HG02623 (cell line): ENCODE data around the gene PLXNB3.

ENCODE experiments used
- ATAC-seq: cut with Tn5 transposase; IDR thresholded peaks from one replicate; pipeline ENCODE4 v1.9.1; 2021; ENCODE audit warnings: moderate library complexity; ENCODE audit not compliant: unreplicated experiment

Gene PLXNB3

DNA sequence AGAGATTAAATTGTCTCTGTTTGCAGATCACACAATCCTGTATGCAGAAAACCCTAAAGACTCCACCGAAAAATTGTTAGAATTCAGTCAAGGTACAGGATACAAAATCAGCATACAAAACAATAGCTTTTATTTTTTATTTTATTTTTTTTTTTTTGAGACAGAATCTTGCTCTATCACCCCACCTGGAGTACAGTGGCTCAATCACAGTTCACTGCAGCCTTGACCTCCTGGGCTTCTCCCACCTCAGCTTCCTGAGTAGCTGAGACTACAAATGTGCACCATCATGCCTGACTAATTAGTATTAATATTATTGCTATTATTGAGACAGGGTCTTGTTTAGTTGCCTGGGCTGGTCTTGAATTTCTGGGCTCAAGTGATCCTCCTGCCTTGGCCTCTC, 8.9 kb upstream of the PLXNB3 start:
- ATAC-seq = no peak

DNA sequence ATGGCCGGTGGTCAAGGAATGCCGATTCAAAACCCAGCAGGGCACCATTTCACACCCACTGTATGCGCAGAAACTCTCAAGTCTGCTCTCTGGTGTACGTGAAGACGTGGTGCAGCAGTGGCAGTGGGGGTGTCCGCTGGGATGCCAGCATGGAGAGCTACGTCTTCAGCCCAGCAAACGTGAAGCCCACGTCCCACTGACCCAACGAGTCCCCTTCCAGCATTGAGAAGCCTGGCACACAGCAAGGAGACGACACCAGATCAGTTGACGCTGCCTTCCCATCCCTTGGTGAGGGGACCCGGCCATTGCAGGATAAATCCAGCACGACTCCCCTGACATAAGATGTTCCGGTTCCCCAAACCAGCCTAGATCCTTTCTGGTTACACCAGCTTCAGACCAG, 2.2 kb upstream of the PLXNB3 start:
- ATAC-seq = no peak

DNA sequence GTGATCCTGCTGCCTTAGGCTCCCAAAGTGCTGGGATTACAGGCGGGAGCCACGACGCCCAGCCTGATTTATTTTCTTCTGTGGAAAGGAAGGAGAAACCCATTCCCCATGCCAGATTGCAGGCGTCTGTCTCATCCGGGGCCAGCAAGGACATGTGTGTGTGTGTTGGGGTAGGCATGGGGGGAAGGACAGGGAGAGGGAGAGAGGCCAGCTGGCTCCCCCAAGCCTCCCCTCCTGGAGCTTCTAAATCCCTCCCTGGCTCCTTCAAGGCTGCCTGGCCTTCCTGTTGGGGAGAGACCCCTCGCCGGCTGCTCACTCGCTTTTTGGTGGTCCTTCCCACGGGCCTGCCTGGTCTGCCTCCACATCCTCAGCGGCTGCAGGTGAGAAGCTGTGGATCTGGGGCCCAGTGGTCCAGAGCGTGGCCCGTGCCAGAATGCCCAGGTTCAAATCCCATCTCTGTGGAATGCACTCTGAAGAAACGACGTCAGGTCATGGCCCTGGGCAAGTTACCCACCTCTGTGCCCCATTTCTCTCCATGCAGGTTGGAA, 1.3 kb upstream of the PLXNB3 start:
- ATAC-seq = no peak

DNA sequence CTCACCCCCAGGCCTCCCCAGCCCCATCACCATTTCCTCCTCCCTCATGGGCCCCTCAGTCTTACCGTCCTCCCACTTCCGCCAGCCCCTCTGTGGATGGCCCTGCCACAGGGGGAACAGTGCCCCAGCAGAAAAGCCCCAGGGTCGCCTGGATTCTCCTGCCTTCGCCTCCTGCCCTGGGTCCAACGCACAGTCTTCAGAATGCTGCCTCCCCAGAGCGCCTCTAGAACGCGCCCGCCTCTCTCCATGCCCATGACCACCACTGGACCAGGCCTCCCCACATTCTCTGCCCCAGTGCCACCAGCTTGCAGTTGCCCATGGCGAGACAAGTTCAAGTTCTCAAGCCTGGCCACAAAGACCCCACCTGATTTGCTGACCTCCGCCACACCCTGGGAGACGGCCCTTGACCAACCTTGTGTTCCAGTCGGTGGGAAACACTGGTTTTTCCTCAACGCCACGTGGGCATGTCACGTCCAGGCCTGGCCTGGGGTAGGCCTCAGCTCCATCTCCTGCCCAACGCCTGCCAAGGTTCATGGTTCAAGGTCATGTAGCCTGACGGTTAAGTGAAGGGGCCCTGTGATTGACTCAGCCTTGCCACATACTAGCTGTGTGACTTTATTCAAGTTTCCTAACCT, 634 bp upstream of the PLXNB3 start:
- no peak for ATAC-seq

DNA sequence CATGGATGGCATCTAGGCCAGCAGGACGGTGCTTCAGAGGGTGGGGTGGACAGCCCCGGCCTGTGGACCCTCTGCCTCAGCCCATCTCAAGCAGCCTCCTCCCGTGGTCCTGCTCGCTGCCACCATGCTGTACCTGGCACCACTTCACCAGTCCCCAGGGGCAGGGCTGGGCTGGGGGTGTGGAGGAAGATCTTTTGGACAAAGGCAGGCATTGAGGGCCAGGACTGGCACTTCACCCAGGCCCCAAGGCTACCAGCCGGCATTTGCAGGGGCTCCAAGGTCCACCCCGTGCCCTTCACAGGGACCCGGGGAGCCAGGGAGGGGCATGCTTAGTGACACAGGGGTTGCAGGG, 713 bp downstream of the PLXNB3 start:
- ATAC-seq = no peak

DNA sequence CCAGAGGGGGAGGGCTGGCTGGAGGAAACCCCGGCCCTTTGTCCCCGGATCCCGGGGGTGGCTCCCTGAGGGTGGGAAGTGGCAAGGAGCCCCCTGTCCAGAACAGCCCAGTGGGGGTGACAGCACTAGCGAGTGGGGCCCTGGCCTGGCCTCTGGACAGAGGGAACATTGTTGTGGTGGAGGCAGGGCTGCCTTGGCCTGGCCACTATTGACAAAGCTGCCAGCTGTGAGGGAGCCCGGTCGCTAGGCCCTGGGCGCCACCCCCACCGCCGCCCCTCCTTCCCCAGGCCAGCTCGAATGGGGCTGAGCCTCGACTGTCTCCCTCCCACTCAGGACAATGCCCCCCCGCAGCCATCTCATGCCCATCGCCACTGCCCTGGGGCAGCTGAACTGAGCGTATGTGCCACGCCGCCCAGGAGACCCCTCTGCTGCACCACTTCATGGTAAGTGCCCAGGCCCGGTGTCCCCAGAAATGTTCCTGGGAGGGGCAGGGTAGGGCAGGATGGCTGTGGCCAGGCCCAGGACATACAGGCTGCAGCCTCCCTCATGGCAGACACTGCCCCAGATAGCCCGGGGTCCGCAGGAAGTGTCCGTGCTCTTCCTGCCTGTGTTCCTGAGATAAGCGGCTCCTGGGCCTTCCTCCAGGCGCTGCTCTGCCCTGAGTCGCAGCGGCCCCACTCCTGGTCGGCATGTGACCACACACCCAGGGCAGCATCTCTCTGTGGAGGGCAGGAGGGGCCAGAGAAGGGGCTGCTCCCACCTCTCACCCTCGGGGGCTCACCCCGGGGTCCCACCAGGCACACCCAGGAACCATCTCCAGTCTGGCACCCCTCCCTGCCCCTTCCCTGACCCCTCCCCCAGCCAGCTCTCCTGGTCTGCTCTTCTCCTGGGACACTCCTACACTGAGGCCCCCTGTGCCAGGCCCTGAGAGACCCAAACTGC, 1.4 kb downstream of the PLXNB3 start:
- ATAC-seq = no peak

DNA sequence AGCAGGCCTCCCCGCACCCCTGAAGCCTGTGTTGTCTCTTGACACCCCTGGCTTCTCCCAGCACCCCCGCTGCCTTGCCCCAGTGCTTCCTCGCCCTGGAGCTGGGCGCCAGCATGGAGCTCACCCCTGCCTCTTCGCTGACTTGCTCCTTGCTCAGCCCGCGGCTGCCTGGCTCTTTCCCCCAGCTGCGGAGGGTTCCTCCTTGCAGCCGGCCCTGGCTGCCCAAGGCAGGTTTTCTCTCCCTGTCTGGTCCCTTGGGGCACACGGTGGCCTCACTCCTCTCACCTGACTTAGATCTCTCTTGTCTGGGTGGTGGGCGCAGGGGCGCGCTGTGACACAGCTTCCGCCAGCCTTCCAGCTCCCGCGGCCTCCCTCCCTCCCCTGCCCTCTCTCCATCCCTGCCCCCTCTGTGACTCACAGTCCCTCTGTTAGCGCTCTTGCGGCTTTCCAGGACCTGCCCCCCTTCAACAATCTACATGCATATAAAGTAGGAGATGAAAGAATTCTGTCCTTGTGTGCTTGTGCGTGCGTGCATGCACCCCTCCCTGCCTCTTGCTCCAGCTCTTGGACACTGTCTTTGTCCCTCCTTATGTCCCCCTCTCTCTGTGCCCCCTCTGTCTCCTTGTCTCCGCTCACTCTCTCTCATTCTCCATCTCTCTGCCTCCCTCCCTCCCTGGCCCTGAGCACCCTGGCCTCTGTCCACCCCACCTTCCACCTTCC, 2.2 kb downstream of the PLXNB3 start:
- no peak for ATAC-seq

DNA sequence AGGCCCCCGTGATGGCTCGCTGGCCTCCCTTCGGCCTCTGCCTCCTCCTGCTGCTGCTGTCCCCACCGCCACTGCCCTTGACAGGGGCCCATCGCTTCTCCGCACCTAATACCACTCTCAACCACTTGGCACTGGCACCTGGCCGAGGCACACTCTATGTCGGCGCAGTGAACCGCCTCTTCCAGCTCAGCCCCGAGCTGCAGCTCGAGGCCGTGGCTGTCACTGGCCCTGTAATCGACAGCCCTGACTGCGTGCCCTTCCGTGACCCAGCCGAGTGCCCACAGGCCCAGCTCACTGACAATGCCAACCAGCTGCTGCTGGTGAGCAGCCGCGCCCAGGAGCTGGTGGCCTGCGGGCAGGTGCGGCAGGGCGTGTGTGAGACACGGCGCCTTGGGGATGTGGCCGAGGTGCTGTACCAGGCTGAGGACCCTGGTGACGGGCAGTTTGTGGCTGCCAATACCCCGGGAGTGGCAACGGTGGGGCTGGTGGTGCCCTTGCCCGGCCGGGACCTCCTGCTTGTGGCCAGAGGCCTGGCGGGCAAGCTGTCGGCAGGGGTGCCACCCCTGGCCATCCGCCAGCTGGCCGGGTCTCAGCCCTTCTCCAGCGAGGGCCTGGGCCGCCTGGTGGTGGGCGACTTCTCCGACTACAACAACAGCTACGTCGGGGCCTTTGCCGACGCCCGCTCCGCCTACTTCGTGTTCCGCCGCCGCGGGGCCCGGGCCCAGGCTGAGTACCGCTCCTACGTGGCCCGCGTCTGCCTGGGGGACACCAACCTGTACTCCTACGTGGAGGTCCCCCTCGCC, 3.0 kb downstream of the PLXNB3 start:
- ATAC-seq = no peak

DNA sequence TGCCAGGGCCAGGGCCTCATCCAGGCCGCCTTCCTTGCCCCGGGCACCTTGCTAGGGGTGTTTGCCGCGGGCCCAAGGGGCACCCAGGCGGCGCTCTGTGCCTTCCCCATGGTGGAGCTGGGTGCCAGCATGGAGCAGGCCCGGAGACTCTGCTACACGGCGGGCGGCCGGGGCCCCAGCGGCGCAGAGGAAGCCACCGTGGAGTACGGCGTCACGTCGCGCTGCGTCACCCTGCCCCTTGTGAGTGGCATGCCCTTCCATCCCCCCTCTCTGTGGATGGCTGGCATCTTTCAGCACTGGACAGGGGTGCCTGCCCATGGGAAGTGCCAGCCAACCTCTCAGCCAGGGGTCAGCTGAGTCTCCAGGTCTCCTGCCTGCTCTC, 3.6 kb downstream of the PLXNB3 start:
- ATAC-seq = no peak

DNA sequence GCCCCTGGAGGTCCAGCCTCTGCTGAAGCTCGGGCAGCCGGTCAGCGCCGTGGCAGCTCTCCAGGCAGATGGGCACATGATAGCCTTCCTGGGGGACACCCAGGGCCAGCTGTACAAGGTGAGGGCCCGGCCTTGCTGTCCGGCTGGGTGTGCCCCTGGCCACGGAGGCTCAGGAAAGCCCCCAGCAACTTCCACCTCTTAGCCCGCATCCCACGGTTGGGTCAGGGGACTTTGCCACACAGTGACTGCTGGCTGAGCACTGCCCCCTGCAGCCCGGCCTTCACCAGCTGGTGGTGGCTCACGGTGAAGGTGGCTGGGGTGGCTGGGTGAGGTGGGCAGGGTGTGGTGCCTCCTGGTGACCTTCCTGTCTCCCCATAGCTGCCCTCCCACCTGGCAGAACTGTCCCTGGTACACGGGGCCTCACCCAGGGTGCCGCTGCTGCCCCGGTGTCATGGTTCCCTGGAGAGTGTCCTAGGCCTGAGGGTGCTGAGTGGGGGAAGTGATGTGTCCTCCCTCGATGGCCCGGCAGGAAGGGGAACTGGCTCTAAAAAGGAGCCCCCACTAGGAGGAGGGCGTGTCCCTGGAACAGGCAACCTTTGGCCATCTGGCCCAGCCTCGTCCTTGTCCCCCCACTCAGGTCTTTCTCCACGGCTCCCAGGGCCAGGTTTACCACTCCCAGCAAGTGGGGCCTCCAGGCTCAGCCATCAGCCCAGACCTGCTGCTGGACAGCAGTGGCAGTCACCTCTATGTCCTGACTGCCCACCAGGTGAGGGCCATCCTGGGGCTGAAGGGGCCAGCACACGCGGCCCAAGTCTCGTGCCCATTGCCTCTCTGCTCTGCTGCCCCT, 4.5 kb downstream of the PLXNB3 start:
- ATAC-seq = no peak

DNA sequence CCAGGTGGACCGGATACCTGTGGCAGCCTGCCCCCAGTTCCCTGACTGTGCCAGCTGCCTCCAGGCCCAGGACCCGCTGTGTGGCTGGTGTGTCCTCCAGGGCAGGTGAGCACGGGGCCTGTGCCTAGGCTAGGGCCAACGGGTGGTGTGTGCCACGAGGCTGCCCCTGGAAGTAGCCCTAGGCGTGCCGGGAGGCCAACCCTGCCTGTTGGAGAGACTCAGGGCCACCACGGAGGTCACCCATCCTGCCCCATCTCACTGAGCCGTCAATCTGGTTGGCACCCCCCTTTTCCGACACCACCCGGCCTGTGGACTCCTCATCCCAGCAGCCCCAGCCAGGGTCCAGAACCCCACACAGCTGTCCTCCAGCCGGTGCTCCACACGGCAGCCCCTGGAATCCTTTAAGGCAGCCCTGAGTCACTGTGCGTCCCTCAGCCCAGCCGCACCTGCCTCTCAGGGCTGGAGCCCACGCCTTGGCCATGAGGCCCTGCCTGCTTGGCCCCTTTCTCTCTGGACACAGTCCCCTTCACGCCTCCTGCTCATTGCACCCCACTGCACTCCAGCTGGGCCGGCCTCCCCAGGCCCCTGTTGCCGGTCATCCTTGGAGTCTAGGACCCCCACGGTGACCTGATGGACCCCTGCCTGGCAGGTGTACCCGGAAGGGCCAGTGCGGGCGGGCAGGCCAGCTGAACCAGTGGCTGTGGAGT, 5.3 kb downstream of the PLXNB3 start:
- ATAC-seq = no peak

DNA sequence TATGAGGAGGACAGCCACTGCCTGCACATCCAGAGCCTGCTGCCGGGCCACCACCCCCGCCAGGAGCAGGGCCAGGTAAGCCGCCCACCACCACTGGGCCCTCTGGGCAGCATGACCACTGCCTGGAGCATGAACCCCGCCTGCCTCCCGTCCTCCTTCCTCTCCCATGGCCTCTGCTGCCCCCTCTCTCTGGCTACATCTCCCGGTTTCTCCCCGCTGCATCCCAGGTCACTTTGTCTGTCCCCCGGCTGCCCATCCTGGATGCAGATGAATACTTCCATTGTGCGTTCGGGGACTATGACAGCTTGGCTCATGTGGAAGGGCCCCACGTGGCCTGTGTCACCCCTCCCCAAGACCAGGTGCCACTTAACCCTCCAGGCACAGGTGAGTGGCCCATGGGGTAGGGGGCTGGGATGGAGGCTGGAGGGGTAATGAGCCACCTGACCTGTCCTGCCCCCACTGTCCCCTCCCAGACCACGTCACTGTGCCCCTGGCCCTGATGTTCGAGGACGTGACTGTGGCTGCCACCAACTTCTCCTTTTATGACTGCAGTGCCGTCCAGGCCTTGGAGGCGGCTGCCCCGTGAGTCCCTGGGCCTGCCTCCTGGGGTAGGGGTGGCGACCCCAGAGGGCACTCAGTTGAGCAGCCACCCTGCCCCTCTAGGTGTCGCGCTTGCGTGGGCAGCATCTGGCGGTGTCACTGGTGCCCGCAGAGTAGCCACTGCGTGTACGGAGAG, 6.0 kb downstream of the PLXNB3 start:
- ATAC-seq = no peak

DNA sequence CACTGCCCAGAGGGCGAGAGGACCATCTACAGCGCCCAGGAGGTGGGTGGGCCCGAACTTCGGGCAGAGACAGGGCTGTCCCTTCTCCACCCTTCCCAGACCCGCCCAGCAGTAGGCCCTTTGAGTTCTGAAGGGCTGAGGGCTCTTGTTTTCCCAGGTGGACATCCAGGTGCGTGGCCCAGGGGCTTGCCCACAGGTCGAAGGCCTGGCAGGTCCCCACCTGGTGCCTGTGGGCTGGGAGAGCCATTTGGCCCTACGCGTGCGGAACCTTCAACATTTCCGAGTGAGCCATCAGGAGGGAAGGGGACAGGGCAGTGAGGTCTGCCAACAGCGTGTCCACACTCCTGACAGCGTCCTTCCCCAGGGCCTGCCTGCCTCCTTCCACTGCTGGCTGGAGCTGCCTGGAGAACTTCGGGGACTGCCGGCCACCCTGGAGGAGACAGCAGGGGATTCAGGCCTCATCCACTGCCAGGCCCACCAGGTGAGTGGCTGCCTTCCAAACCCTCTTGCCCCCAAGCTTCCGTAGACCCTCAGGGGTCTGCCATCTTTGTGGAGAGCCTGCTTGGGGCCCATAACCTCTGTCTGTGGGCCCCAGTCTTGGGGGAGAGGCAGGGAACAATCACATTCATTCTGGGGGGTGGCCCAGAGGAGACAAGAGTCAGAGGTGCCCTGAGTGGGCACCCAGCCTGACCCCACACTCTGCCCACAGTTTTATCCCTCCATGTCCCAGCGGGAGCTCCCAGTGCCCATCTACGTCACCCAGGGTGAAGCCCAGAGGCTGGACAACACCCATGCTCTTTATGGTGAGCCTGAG, 6.8 kb downstream of the PLXNB3 start:
- no peak for ATAC-seq

DNA sequence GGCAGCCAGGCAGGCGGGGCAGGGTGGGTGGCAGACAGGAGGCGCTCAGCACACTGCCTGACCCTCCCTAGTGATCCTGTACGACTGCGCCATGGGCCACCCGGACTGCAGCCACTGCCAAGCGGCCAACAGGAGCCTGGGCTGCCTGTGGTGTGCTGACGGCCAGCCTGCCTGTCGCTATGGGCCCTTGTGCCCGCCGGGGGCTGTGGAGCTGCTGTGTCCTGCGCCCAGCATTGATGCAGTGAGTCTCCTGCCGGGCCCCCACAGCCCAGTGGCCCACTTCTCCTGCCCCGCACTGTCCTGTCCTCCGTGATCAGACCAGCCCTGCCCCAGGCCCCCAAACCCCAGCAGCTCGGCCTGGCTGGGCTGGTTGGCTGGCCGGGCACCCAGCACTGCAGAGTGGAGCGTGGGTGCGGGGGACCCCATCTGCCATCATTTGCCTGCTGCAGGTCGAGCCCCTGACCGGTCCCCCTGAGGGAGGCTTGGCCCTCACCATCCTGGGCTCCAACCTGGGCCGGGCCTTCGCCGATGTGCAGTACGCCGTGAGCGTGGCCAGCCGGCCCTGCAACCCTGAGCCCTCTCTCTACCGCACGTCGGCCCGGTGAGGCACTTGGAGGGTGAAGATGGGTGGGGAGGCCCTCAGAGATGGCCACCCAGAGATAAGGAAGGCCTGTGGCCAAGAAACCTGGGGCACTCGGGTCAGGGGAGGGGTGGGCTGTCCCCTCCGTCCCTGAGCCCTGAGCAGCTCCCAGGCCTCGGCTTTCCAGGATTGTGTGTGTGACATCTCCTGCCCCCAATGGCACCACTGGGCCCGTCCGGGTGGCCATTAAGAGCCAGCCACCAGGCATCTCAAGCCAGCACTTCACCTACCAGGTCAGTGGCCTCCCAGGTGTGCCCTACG, 7.6 kb downstream of the PLXNB3 start:
- ATAC-seq = no peak

DNA sequence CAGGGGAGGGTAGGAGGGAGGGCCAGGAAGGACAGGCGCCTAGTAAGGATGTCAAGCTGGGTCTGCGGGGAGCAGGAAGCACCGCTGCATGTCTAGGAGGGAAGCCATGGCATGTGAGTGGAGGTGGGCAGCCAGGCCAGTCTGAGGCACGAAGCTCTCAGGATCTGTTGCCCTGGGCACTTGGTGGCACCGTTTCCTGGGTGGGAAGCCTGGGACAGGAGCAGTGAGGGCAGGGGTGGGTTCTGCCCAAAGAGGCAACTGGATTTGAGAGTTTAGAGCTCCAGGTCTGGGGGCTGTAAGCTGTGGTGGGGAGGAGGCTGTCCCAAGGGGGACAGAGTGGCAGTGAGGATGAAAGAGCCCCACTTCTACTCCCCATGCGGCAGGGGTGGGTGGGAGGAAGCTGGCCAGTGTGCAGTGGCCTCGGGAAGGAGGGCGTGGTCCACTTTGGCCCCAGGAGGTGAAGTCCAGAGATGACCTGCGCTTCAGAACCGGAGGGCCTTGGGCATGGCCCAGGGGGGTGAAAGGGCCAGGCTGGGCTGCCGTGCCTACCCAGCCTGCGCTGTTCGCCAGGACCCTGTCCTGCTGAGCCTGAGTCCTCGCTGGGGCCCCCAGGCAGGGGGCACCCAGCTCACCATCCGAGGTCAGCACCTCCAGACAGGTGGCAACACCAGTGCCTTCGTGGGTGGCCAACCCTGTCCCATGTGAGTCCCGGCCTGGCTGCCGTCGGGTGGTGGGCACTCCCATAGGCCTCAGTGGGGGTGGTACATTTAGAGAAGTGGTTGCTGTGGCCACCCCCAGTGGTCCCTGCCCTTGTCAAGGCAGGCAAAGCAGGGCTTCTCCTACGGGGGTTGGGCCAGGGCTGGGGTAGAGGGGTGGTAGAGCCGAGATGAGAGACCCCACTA, 8.5 kb downstream of the PLXNB3 start:
- no peak for ATAC-seq

DNA sequence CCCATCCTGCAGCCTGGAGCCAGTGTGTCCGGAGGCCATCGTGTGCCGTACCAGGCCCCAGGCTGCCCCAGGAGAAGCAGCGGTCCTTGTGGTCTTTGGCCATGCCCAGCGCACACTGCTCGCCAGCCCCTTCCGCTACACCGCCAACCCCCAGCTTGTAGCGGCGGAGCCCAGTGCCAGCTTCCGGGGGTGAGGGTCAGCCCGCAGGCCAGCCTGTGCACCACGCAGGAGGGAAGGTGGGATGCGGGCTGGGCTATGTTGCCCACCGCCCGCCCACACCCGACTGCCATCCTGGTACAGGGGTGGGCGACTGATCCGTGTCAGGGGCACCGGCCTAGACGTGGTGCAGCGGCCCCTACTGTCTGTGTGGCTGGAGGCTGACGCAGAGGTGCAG, 9.2 kb downstream of the PLXNB3 start:
- ATAC-seq = no peak
